ENCODE measurements around the gene FAM149A.

FAM149A gene

GRCh38 chr4:186082221-186082620 lies 22.3 kb upstream of the FAM149A start:
- ChIA-PET POLR2A (no interaction called here), CTCF (interaction anchor here (2.1 kb wide), 1 partner anchor 14 kb away, joined by 12 read pairs; the partner anchor contains the start of gene TLR3)
- TF ChIP-seq L3MBTL2 (conservative IDR thresholded peaks at IDR 0.05): no peak
- no peak for DNase-seq (ENCODE audit: extremely low spot score)

- ChIA-PET POLR2A (no interaction called here), CTCF (interaction anchor here (1.1 kb wide), 1 partner anchor 50 kb away, joined by 3 read pairs; no protein-coding TSS in a partner anchor)
- no peak for TF ChIP-seq SUZ12 (IDR thresholded peaks at IDR 0.05)
- no peak for TF ChIP-seq ARNT (IDR thresholded peaks at IDR 0.05)
- TF ChIP-seq TARDBP (IDR thresholded peaks at IDR 0.05): no peak
- TF ChIP-seq SP1 (IDR thresholded peaks at IDR 0.05): no peak
- no peak for TF ChIP-seq LEF1 (IDR thresholded peaks at IDR 0.05; ENCODE audit: borderline replicate concordance)
- no peak for TF ChIP-seq FOXA1 (IDR thresholded peaks at IDR 0.05)
- no peak for TF ChIP-seq ZNF384 (IDR thresholded peaks at IDR 0.05)
- no peak for DNase-seq (ENCODE audit: extremely low spot score)
Measured at GRCh38 chr4:186088523-186088922, 16.0 kb upstream of the FAM149A start.

- DNase-seq (ENCODE audit: extremely low spot score): no peak
- ChIA-PET POLR2A (no interaction called here), CTCF (interaction anchor here (0.6 kb wide), 2 partner anchors 23 to 25 kb away, joined by 3 read pairs; partner anchors contain the start of gene TLR3)
- TF ChIP-seq CTBP1 (IDR thresholded peaks at IDR 0.05; ENCODE audit: borderline replicate concordance): no peak
Measured at GRCh38 chr4:186092296-186092695, 12.2 kb upstream of the FAM149A start.

GRCh38 chr4:186095406-186095805 lies 9.1 kb upstream of the FAM149A start:
- no peak for TF ChIP-seq L3MBTL2 (conservative IDR thresholded peaks at IDR 0.05)
- DNase-seq (ENCODE audit: extremely low spot score): no peak
- ChIA-PET CTCF (no interaction called here), POLR2A (no interaction called here)

GRCh38 chr4:186096681-186097165 lies 7.8 kb upstream of the FAM149A start:
- ChIA-PET POLR2A (no interaction called here), CTCF (no interaction called here)
- DNase-seq (ENCODE audit: extremely low spot score): no peak
- TF ChIP-seq ELF4 (IDR thresholded peaks at IDR 0.05) (no peak), ARNT (IDR thresholded peaks at IDR 0.05) (no peak), FOXA1 (IDR thresholded peaks at IDR 0.05) (no peak), CTBP1 (IDR thresholded peaks at IDR 0.05; ENCODE audit: borderline replicate concordance) (no peak), HDGF (IDR thresholded peaks at IDR 0.05; ENCODE audit: borderline replicate concordance) (no peak), PKNOX1 (IDR thresholded peaks at IDR 0.05) (no peak), NFRKB (IDR thresholded peaks at IDR 0.05) (no peak), FOXK2 (IDR thresholded peaks at IDR 0.05) (no peak), FOXM1 (IDR thresholded peaks at IDR 0.05; ENCODE audit: borderline replicate concordance) (no peak), SUZ12 (IDR thresholded peaks at IDR 0.05) (no peak), LEF1 (IDR thresholded peaks at IDR 0.05; ENCODE audit: borderline replicate concordance) (no peak), BHLHE40 (IDR thresholded peaks at IDR 0.05; ENCODE audit: borderline replicate concordance) (no peak), TARDBP (IDR thresholded peaks at IDR 0.05) (no peak), SP1 (IDR thresholded peaks at IDR 0.05) (no peak), L3MBTL2 (conservative IDR thresholded peaks at IDR 0.05) (no peak)

GRCh38 chr4:186097386-186097785 lies 7.1 kb upstream of the FAM149A start:
- CTCF ChIA-PET: no interaction called here
- no peak for DNase-seq (ENCODE audit: extremely low spot score)
- TF ChIP-seq ZNF384 (IDR thresholded peaks at IDR 0.05) (no peak), FOXK2 (IDR thresholded peaks at IDR 0.05) (no peak), BHLHE40 (IDR thresholded peaks at IDR 0.05; ENCODE audit: borderline replicate concordance) (no peak), TARDBP (IDR thresholded peaks at IDR 0.05) (no peak), NFRKB (IDR thresholded peaks at IDR 0.05) (no peak), LEF1 (IDR thresholded peaks at IDR 0.05; ENCODE audit: borderline replicate concordance) (no peak), FOXA1 (IDR thresholded peaks at IDR 0.05) (no peak), SUZ12 (IDR thresholded peaks at IDR 0.05) (no peak)
- POLR2A ChIA-PET: no interaction called here

- TF ChIP-seq FOXA1 (IDR thresholded peaks at IDR 0.05) (no peak), L3MBTL2 (conservative IDR thresholded peaks at IDR 0.05) (no peak), SUZ12 (IDR thresholded peaks at IDR 0.05) (no peak), PKNOX1 (IDR thresholded peaks at IDR 0.05) (no peak), FOXK2 (IDR thresholded peaks at IDR 0.05) (no peak), SP1 (IDR thresholded peaks at IDR 0.05) (no peak), FOXM1 (IDR thresholded peaks at IDR 0.05; ENCODE audit: borderline replicate concordance) (no peak)
- DNase-seq (ENCODE audit: extremely low spot score): no peak
- CTCF ChIA-PET: no interaction called here
- POLR2A ChIA-PET: no interaction called here
Measured at GRCh38 chr4:186102931-186103330, 1.6 kb upstream of the FAM149A start.

GRCh38 chr4:186104890-186105646 lies 564 bp downstream of the FAM149A start:
- DNase-seq (ENCODE audit: extremely low spot score): peak; percentile 15
- ChIA-PET POLR2A (interaction anchor here (1.2 to 1.7 kb wide), 3 partner anchors 25 to 85 kb away, joined by 5 to 7 read pairs (median 5); partner anchors contain the start of genes CYP4V2 and TLR3), CTCF (interaction anchor here (0.5 to 1.0 kb wide), 4 partner anchors 12 to 33 kb away, joined by 3 to 4 read pairs (median 4); no protein-coding TSS in a partner anchor)
- TF ChIP-seq FOXM1 (IDR thresholded peaks at IDR 0.05; ENCODE audit: borderline replicate concordance): no peak
- TF ChIP-seq L3MBTL2 (conservative IDR thresholded peaks at IDR 0.05): peak; percentile 46
- no peak for TF ChIP-seq SUZ12 (IDR thresholded peaks at IDR 0.05)

Measured in HEK293T (cell line).